Thymus (tissue), 11 donors: ENCODE measurements around the gene IBTK. TPM values are rescaled to one million over a fixed set of nuclear protein-coding genes. Genes with fewer than 3 reads are reported as not detected.

Source experiments
- DNase-seq, 9 donors: peaks; one replicate each; pipeline ENCODE4 v3.0.0-alpha.2; 2013; ENCODE audit warnings: low spot score in 9 of 9, low read depth in 6 of 9, missing footprints in 1 of 9
- H3K27ac ChIP-seq, 2 donors: one replicate each; pipeline ENCODE4 v1.5.1; 2013; ENCODE audit warnings: control low read depth in 1 of 2, low read depth in 1 of 2, low read length in 1 of 2, mild to moderate bottlenecking in 1 of 2, moderate library complexity in 1 of 2
- H3K27me3 ChIP-seq, 2 donors: one replicate each; pipeline ENCODE4 v1.5.1; 2013; ENCODE audit warnings: low read length in 1 of 2; ENCODE audit not compliant: control insufficient read depth in 2 of 2, insufficient read depth in 1 of 2
- H3K36me3 ChIP-seq, 2 donors: one replicate each; pipeline ENCODE4 v1.5.1; 2013; ENCODE audit warnings: low read length in 1 of 2, mild to moderate bottlenecking in 1 of 2, moderate library complexity in 1 of 2; ENCODE audit not compliant: control insufficient read depth in 2 of 2, insufficient read depth in 2 of 2
- H3K4me1 ChIP-seq, 2 donors: one replicate each; pipeline ENCODE4 v1.5.1; 2013; ENCODE audit warnings: low read length in 2 of 2; ENCODE audit not compliant: control insufficient read depth in 2 of 2, insufficient read depth in 2 of 2
- H3K4me3 ChIP-seq, 2 donors: one replicate each; pipeline ENCODE4 v1.5.1; 2013; ENCODE audit warnings: low read length in 2 of 2, control low read depth in 1 of 2, mild to moderate bottlenecking in 1 of 2
- H3K9me3 ChIP-seq, 2 donors: one replicate each; pipeline ENCODE4 v1.5.1; 2013; ENCODE audit warnings: low read length in 1 of 2, mild to moderate bottlenecking in 1 of 2; ENCODE audit not compliant: control insufficient read depth in 2 of 2, insufficient read depth in 1 of 2
- WGBS: extraction: QIAGEN DNeasy Blood & Tissue Kit; methylation state at CpG from one replicate; pipeline ENCODE4 v1.1.7; 2013; 5-methylcytosine and 5-hydroxymethylcytosine counted together
- polyA plus RNA-seq: library from polyadenylated mRNA; stranded (reverse); fragments of 200-250 nt; gene quantifications from one replicate; pipeline ENCODE4 v1.2.3, GENCODE V29; 2013
- total RNA-seq: library from RNA; stranded (reverse); fragments of 120-200 nt; gene quantifications from one replicate; pipeline ENCODE4 v1.2.4, GENCODE V29; 2013
- donor health status: healthy.

Gene IBTK
- total and polyA plus RNA-seq, 2 donors: 23.8 to 28.7 TPM

DNA sequence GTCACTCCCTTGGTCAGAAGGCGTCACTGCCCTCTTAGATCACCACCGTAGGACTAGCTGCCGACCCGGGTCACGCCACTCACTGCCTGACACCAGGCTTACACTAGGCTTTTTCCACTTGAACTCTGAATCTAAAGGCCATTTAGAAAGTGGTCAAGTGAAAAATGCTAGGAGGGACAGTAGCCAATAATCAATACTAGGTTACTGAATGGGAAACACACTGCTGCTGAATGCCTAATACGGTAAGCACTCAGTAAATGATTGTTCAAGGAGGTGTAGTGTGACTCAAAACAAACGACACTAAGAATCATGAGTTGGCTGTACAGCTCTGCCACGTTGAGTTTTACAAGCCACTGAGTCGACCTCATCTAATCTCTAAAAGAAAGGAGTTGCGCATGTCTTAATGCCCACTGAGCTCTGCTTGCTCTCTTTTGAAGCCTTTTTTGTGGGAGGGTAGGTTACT is 760 bp upstream of the IBTK start:
- H3K27me3 ChIP-seq: no peaks in the 10 kb centered on the region
- H3K36me3 ChIP-seq: no peaks in the 10 kb centered on the region
- H3K27ac ChIP-seq: peak overlapping the region; percentile 51 to 85
- peaks cover 0 to 7% of the 10 kb centered on the region in 2 donors for H3K4me1 ChIP-seq
- 64% methylated on average over 10 of the region's 10 CpGs for WGBS
- peak in 1 of 9 donors; percentile 3 for DNase-seq
- H3K9me3 ChIP-seq: no peaks in the 10 kb centered on the region
- H3K4me3 ChIP-seq: peak overlapping the region; percentile 59 to 99

DNA sequence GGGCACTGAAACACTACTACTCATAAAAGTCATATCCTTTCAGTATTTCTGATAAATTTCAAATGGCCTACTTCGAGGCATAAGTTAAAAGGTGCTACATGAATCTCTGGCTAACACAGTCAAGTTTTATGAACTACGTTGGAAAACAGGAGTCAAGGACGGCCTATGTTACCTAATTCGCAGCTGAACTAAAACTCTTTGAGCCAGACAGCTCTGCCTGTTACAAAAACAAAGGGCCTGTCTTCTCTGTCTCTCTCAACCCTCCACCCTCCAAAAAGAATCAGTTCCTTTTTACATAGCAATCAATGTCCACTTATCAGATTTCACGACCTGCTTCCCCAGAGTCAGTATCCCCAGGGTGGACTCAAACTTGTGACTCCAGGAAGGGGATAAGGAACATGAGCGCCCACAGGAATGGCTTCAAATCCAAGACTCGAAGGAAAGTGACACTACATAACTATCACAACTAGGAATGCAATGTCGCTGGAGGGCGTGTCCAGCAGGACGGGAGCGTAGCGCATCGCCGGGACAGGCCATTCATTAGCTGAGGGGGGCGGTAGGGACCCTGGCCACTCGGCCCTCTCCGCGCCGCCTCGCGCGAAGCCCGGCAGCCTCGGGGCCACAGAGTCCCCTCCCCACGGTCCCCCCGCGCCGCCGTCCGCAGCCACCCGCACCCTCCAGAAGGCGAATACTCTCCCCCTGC is 591 bp downstream of the IBTK start:
- 5% methylated on average over 32 of the region's 32 CpGs for WGBS
- no peaks in the 10 kb centered on the region for H3K36me3 ChIP-seq
- DNase-seq: peak in 5 of 9 donors; percentile 18 to 56 (median 27)
- peaks cover 0 to 7% of the 10 kb centered on the region in 2 donors for H3K4me1 ChIP-seq
- H3K27me3 ChIP-seq: no peaks in the 10 kb centered on the region
- H3K9me3 ChIP-seq: no peaks in the 10 kb centered on the region
- H3K27ac ChIP-seq: peak overlapping the region; percentile 51 to 93
- peak overlapping the region; percentile 59 to 99 for H3K4me3 ChIP-seq

GRCh38 chr6:82246370-82246769 is 1.2 kb downstream of the IBTK start:
- 90% methylated on average over 12 of the region's 12 CpGs for WGBS
- Histone ChIP-seq H3K27me3 (no peaks in the 10 kb centered on the region), H3K4me1 (peaks cover 0 to 7% of the 10 kb centered on the region in 2 donors), H3K27ac (no peak overlapping the region), H3K4me3 (no peak overlapping the region), H3K9me3 (no peaks in the 10 kb centered on the region), H3K36me3 (no peaks in the 10 kb centered on the region)
- no peak for DNase-seq

DNA sequence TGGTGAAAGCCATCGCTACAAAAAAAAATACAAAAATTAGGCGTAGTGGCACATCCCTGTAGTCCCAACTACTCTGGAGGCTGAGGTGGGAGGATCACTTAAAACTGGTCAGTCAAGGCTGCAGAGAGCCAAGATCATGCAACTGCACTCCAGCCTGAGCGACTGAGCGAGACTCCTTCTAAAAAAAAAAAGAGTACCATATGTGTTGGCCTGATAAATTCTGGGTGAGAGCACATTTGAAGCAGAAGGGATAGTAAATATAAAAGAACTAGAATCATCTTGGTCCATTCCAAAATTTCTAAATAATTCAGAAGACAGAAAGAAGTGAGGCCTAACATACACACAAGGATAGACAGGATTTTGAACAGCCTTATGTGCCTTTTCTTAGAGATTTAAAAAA is 2.2 kb downstream of the IBTK start:
- no peaks in the 10 kb centered on the region for H3K9me3 ChIP-seq
- H3K4me1 ChIP-seq: peaks cover 0 to 7% of the 10 kb centered on the region in 2 donors
- DNase-seq: no peak
- no peaks in the 10 kb centered on the region for H3K36me3 ChIP-seq
- no peaks in the 10 kb centered on the region for H3K27me3 ChIP-seq
- 98% methylated on average over 4 of the region's 4 CpGs for WGBS
- H3K27ac ChIP-seq: no peak overlapping the region
- no peak overlapping the region for H3K4me3 ChIP-seq

- peaks cover 0 to 7% of the 10 kb centered on the region in 2 donors for H3K4me1 ChIP-seq
- no peak overlapping the region for H3K4me3 ChIP-seq
- no peak for DNase-seq
- no peaks in the 10 kb centered on the region for H3K36me3 ChIP-seq
- WGBS: 92% methylated on average over 4 of the region's 4 CpGs
- H3K27ac ChIP-seq: no peak overlapping the region
- H3K9me3 ChIP-seq: no peaks in the 10 kb centered on the region
- H3K27me3 ChIP-seq: no peaks in the 10 kb centered on the region
Observed at GRCh38 chr6:82243884-82244283, 3.7 kb downstream of the IBTK start.

GRCh38 chr6:82240186-82240585 is 7.4 kb downstream of the IBTK start:
- DNase-seq: no peak
- H3K9me3 ChIP-seq: no peaks in the 10 kb centered on the region
- no peak overlapping the region for H3K27ac ChIP-seq
- H3K36me3 ChIP-seq: peaks cover 0 to 2% of the 10 kb centered on the region in 2 donors
- 94% methylated on average over 3 of the region's 3 CpGs for WGBS
- no peak overlapping the region for H3K4me3 ChIP-seq
- H3K4me1 ChIP-seq: no peaks in the 10 kb centered on the region
- H3K27me3 ChIP-seq: no peaks in the 10 kb centered on the region

DNA sequence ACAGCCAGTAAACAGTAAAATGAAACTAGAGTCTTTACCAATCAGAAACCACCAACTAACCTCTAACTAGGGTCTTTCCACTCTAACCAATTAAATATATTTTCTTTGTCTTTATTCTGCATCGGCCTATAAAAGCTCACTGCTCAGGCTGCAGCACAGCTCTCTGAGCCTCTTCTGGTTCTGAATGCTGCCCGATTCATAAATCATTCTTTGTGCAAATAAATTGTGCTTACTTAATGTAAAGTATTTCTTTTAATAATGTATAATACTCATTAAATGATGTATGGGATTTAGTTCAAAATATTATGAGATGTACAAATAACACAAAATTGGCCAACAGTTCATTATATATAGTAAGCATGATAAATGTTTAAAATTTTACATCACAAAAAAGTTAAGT is 7.9 kb downstream of the IBTK start:
- Histone ChIP-seq H3K27ac (no peak overlapping the region), H3K36me3 (peaks cover 0 to 2% of the 10 kb centered on the region in 2 donors), H3K4me3 (no peak overlapping the region), H3K9me3 (no peaks in the 10 kb centered on the region), H3K4me1 (no peaks in the 10 kb centered on the region), H3K27me3 (no peaks in the 10 kb centered on the region)
- DNase-seq: no peak
- WGBS: 96% methylated on average over 2 of the region's 2 CpGs

DNA sequence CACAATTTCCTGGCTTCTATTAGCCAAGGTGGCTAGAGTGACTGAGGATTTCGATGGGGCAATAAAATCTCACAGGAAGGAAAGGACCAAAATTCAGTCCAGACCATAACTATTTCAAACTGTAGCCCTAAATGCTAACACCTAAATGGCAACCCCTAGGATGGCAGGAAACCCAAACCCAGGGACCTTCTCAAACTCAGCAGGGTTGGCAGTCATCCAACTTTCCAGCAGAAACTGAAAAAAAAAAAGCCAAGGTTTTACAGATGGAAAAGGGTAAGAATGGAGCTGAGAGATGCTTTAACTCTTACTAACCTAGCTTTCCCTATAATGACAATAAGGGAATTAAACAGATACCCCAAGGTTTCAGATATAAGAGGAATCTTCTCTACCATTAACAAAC is 10.5 kb downstream of the IBTK start:
- no peaks in the 10 kb centered on the region for H3K4me1 ChIP-seq
- no peaks in the 10 kb centered on the region for H3K9me3 ChIP-seq
- H3K4me3 ChIP-seq: no peak overlapping the region
- no peaks in the 10 kb centered on the region for H3K27me3 ChIP-seq
- DNase-seq: no peak
- no peak overlapping the region for H3K27ac ChIP-seq
- H3K36me3 ChIP-seq: peaks cover 2 to 4% of the 10 kb centered on the region in 2 donors
- 28% methylated on average over 1 of the region's 1 CpG for whole genome bisulfite sequencing

- H3K27ac ChIP-seq: no peak overlapping the region
- no peak overlapping the region for H3K4me3 ChIP-seq
- no peaks in the 10 kb centered on the region for H3K4me1 ChIP-seq
- peaks cover 10 to 33% of the 10 kb centered on the region in 2 donors for H3K36me3 ChIP-seq
- no peaks in the 10 kb centered on the region for H3K27me3 ChIP-seq
- H3K9me3 ChIP-seq: no peaks in the 10 kb centered on the region
- no peak for DNase-seq
- WGBS: 97% methylated on average over 1 of the region's 1 CpG
Observed at GRCh38 chr6:82227770-82228169, 19.8 kb downstream of the IBTK start.
